HG02759 (cell line): ENCODE measurements around the gene SHC4.
A peak's percentile ranks its signal among the peaks of the same experiment; 100 is the strongest.
"Not testable (repeated sequence)": the region's sequence is repeated elsewhere in the genome, so short reads cannot be mapped to it uniquely, and the experiment has no call there.

Source experiments
- ATAC-seq: cut with Tn5 transposase; IDR thresholded peaks from one replicate; pipeline ENCODE4 v1.9.1; 2021; ENCODE audit warnings: mild to moderate bottlenecking, moderate library complexity; ENCODE audit not compliant: unreplicated experiment

SHC4 gene

GRCh38 chr15:48802257-48802656 is 161.5 kb downstream of the SHC4 start:
- ATAC-seq: no peak

GRCh38 chr15:48800811-48801455 is 162.8 kb downstream of the SHC4 start:
- no peak for ATAC-seq

- ATAC-seq: no peak
Measured at GRCh38 chr15:48800245-48800644, 163.5 kb downstream of the SHC4 start.

- no peak for ATAC-seq
Measured at GRCh38 chr15:48798319-48798718, 165.4 kb downstream of the SHC4 start.

GRCh38 chr15:48796930-48797329 is 166.8 kb downstream of the SHC4 start:
- peak; percentile 61 for ATAC-seq

GRCh38 chr15:48796521-48796920 is 167.2 kb downstream of the SHC4 start:
- ATAC-seq: no peak

- no peak for ATAC-seq
Measured at GRCh38 chr15:48795901-48796300, 167.8 kb downstream of the SHC4 start.

- ATAC-seq: peak; percentile 85
Measured at GRCh38 chr15:48794697-48795134, 169.0 kb downstream of the SHC4 start.

- no peak for ATAC-seq
Measured at GRCh38 chr15:48792408-48792807, 171.3 kb downstream of the SHC4 start.

GRCh38 chr15:48790466-48791115 is 173.1 kb downstream of the SHC4 start:
- ATAC-seq: not testable (repeated sequence)

- ATAC-seq: no peak
Measured at GRCh38 chr15:48785712-48786111, 178.0 kb downstream of the SHC4 start.

- ATAC-seq: no peak
Measured at GRCh38 chr15:48785195-48785594, 178.5 kb downstream of the SHC4 start.

- ATAC-seq: no peak
Measured at GRCh38 chr15:48784756-48785155, 179.0 kb downstream of the SHC4 start.

GRCh38 chr15:48782911-48783310 is 180.8 kb downstream of the SHC4 start:
- no peak for ATAC-seq

- no peak for ATAC-seq
Measured at GRCh38 chr15:48781481-48782081, 182.1 kb downstream of the SHC4 start.

- ATAC-seq: no peak
Measured at GRCh38 chr15:48781017-48781416, 182.7 kb downstream of the SHC4 start.

GRCh38 chr15:48778331-48778730 is 185.4 kb downstream of the SHC4 start:
- no peak for ATAC-seq

GRCh38 chr15:48777645-48778330 is 185.9 kb downstream of the SHC4 start:
- ATAC-seq: no peak

- no peak for ATAC-seq
Measured at GRCh38 chr15:48775546-48775945, 188.2 kb downstream of the SHC4 start.

GRCh38 chr15:48774484-48774883 is 189.2 kb downstream of the SHC4 start:
- ATAC-seq: no peak
